Measurements from ENCODE around the gene EIF5. TPM values are rescaled to one million over a fixed set of nuclear protein-coding genes. Genes with fewer than 3 reads are reported as not detected.

EIF5 gene
- total and polyA plus RNA-seq, 2 donors (not counting 3 experiments of a cell fraction or from before 2014, with no cell fraction given) = 175 to 313 TPM

- H3K9me3 ChIP-seq (replicated peaks; ENCODE audit: control insufficient read depth, insufficient read depth, low read length) = no peaks in the 10 kb centered on the region
- H3K79me2 ChIP-seq (ENCODE audit: control insufficient read depth, insufficient read depth, low read length) = no peaks in the 10 kb centered on the region
- no peak overlapping the region for H3K9ac ChIP-seq (replicated peaks; ENCODE audit: extremely low read depth, insufficient read depth, low read length)
- no peak overlapping the region for H2AFZ ChIP-seq (ENCODE audit: low read depth, low read length)
- TF ChIP-seq POLR2AphosphoS5 (IDR thresholded peaks at IDR 0.05; ENCODE audit: insufficient read depth, low read depth, low read length) (no peak), EZH2 (IDR thresholded peaks at IDR 0.05; ENCODE audit: borderline replicate concordance, low read depth, low read length, severe bottlenecking) (no peak), FOS (IDR thresholded peaks at IDR 0.05; ENCODE audit: borderline replicate concordance, insufficient read depth, low read length) (no peak), POLR2A (IDR thresholded peaks at IDR 0.05; ENCODE audit: low read depth, low read length) (no peak), MYC (IDR thresholded peaks at IDR 0.05; ENCODE audit: low read depth, low read length) (no peak), CTCF (IDR thresholded peaks at IDR 0.05; ENCODE audit: extremely low read depth in 1 of 2, insufficient read depth in 1 of 2, low read depth in 1 of 2, low read length in 2 of 2) (no peak), JUN (IDR thresholded peaks at IDR 0.05; ENCODE audit: borderline replicate concordance, insufficient read depth, insufficient read length, low read depth) (no peak), MAX (IDR thresholded peaks at IDR 0.05; ENCODE audit: insufficient read depth, insufficient read length) (no peak), GATA2 (IDR thresholded peaks at IDR 0.05; ENCODE audit: insufficient read depth, insufficient read length, low read depth, low read length) (no peak)
- H3K27ac ChIP-seq (ENCODE audit: insufficient read depth, low read depth, low read length) = no peak overlapping the region
- ChIA-PET CTCF (interaction anchor here (10.4 kb wide), 1 partner anchor 183 kb away, joined by 257 read pairs; no protein-coding TSS in a partner anchor), POLR2A (no interaction called here)
- BruUV-seq (replicated peaks) = no TSS peak
- dilution Hi-C loops (cut with MboI; ENCODE audit: extremely low pct_ligation_motif_present, low sequenced_read_pairs) (no loop called here), intact Hi-C loops (cut with micrococcal nuclease) (no loop called here)
- H3K4me3 ChIP-seq (replicated peaks in 1 of 3; ENCODE audit: insufficient read depth in 1 of 3, low read depth in 1 of 3, low read length in 3 of 3) = no peak overlapping the region
- DNase-seq (ENCODE audit: low read depth, low spot score) (no peak), FAIRE-seq (no peak)
- H4K20me1 ChIP-seq (replicated peaks; ENCODE audit: control insufficient read depth, extremely low read depth, insufficient read depth, low read length) = no peaks in the 10 kb centered on the region
- no peak overlapping the region for H3K4me2 ChIP-seq (ENCODE audit: insufficient read depth, low read length)
- no peaks in the 10 kb centered on the region for H3K9me1 ChIP-seq (replicated peaks; ENCODE audit: control insufficient read depth, extremely low read depth, insufficient read depth, low read length)
- peaks cover 18 to 23% of the 10 kb centered on the region in 2 experiments for H3K27me3 ChIP-seq (ENCODE audit: control insufficient read depth in 2 of 2, insufficient read depth in 2 of 2, low read length in 2 of 2)
- no peaks in the 10 kb centered on the region for H3K4me1 ChIP-seq (ENCODE audit: control insufficient read depth, extremely low read depth, insufficient read depth, low read length)
- no peaks in the 10 kb centered on the region for H3K36me3 ChIP-seq (ENCODE audit: control insufficient read depth in 2 of 2, extremely low read depth in 1 of 2, insufficient read depth in 2 of 2, low read length in 2 of 2)
Observed at GRCh38 chr14:103286460-103286859, 47.6 kb upstream of the EIF5 start.

All from endothelial cell of umbilical vein (primary cell).